C4-2B (cell line): Measurements from ENCODE around the gene PIK3R2.

Source experiments
- ZFX ChIP-seq: fragments of 450-650 bp; IDR thresholded peaks from 2 replicates; pipeline ENCODE4 v1.6.1; 2017
- TF ChIP-seq, protein P1 (sequence below): fragments of 450-650 bp; conservative IDR thresholded peaks from 2 replicates; pipeline ENCODE4 v1.5.1; 2017; ENCODE audit warnings: mild to moderate bottlenecking

DNA sequence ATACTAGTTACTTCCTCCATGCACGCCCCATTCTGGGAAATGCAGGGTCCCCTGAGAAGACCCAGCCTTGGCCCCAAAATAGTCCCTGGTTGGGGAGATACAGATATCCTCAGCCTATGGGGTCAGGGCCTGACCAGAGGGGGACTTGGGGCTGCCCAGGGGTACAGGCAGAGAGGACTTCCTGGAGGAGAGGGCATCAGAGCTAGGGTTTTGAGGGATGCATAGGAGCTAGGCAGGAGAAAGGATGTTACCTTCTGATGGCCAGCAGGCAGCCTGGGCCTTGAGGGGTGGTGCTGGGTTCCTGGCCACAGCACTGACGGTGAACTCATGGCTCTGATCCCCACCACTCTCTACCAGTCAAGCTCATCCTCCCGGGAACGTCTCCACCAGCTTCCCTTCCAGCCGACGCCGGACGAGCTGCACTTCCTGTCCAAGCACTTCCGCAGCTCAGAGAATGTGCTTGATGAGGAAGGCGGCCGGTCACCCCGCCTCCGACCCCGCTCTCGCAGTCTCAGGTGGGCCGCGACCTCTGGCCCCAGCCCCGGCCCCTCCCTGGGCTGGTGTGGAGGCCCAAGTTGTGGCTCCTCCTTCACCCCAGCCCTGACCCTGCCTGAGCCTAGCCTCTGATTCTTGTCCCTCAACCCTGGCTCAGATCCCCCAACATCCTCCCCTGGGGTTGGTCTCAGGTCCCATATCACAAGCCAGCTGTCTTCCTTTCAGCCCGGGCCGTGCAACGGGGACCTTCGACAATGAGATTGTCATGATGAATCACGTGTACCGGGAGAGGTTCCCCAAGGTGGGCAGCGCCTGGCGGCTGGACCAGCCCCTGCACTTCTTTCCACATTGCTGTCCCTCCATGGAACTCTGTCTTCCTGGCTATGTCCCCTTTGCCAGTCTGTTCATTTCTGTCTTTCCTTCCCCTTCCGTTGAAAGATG is 29.8 kb upstream of the PIK3R2 start:
- TF ChIP-seq, protein P1, sequence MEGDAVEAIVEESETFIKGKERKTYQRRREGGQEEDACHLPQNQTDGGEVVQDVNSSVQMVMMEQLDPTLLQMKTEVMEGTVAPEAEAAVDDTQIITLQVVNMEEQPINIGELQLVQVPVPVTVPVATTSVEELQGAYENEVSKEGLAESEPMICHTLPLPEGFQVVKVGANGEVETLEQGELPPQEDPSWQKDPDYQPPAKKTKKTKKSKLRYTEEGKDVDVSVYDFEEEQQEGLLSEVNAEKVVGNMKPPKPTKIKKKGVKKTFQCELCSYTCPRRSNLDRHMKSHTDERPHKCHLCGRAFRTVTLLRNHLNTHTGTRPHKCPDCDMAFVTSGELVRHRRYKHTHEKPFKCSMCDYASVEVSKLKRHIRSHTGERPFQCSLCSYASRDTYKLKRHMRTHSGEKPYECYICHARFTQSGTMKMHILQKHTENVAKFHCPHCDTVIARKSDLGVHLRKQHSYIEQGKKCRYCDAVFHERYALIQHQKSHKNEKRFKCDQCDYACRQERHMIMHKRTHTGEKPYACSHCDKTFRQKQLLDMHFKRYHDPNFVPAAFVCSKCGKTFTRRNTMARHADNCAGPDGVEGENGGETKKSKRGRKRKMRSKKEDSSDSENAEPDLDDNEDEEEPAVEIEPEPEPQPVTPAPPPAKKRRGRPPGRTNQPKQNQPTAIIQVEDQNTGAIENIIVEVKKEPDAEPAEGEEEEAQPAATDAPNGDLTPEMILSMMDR = no peak
- no peak for TF ChIP-seq ZFX
